MCF 10A (cell line): ENCODE data around the gene PDGFC. TPM values are rescaled to one million over a fixed set of nuclear protein-coding genes. Genes with fewer than 3 reads are reported as not detected.

Source experiments
- BruUV-seq: library from RNA; stranded (reverse); fragments of 400-500 nt; replicated peaks from 2 replicates; lab custom pipeline; 2021; lab: Mats Ljungman, UMichigan
- CTCF ChIA-PET: fragments of 300-600 bp; sonication (Branson Sonifier 250); formaldehyde crosslinking; extraction: SDS; loops from one replicate; lab custom pipeline; 2021; ENCODE audit warnings: antibody characterized with exemption, inconsistent platforms; lab: Yijun Ruan, JAX
- POLR2A ChIA-PET: fragments of 300-600, 350-650 bp; sonication (Branson Sonifier 250); formaldehyde crosslinking; extraction: SDS; loops from one replicate; lab custom pipeline; 2020; ENCODE audit warnings: antibody characterized with exemption, inconsistent platforms; lab: Yijun Ruan, JAX
- DNase-seq: peaks from one replicate; pipeline ENCODE4 v3.0.0-alpha.2; 2018; ENCODE audit not compliant: unreplicated experiment
- H3K27ac Mint-ChIP-seq: one replicate; pipeline ENCODE4 v1.8.0; 2022; ENCODE audit warnings: mild to moderate bottlenecking, low read depth, mixed read lengths; ENCODE audit not compliant: unreplicated experiment
- H3K27me3 Mint-ChIP-seq: one replicate; pipeline ENCODE4 v1.8.0; 2022; ENCODE audit warnings: mixed read lengths; ENCODE audit not compliant: insufficient read depth, unreplicated experiment
- H3K36me3 Mint-ChIP-seq: one replicate; pipeline ENCODE4 v1.8.0; 2022; ENCODE audit warnings: mild to moderate bottlenecking, moderate library complexity, mixed read lengths; ENCODE audit not compliant: insufficient read depth, unreplicated experiment
- H3K4me1 Mint-ChIP-seq: one replicate; pipeline ENCODE4 v1.8.0; 2022; ENCODE audit warnings: mixed read lengths; ENCODE audit not compliant: insufficient read depth, unreplicated experiment
- H3K4me3 Mint-ChIP-seq: one replicate; pipeline ENCODE4 v1.8.0; 2022; ENCODE audit warnings: mild to moderate bottlenecking, moderate library complexity, mixed read lengths; ENCODE audit not compliant: unreplicated experiment
- H3K9me3 Mint-ChIP-seq: one replicate; pipeline ENCODE4 v1.8.0; 2022; ENCODE audit warnings: mixed read lengths; ENCODE audit not compliant: unreplicated experiment
- intact Hi-C: fragments of 100-400 bp; cut with micrococcal nuclease; formaldehyde crosslinking; loops from 2 replicates; pipeline ENCODE4 v1.14.1; 2022
- total RNA-seq: library from RNA; stranded (reverse); gene quantifications from 2 replicates; pipeline ENCODE4 v1.2.3, GENCODE V29; 2022
- TF ChIP-seq, protein P1 (sequence below): fragments of 200-600 bp; IDR thresholded peaks from one replicate; pipeline ENCODE4 v1.8.0; 2022; ENCODE audit warnings: antibody characterized with exemption, mild to moderate bottlenecking; ENCODE audit not compliant: unreplicated experiment

The PDGFC gene
- total RNA-seq, 1 experiment from 2014 or later = 74.8 TPM

DNA sequence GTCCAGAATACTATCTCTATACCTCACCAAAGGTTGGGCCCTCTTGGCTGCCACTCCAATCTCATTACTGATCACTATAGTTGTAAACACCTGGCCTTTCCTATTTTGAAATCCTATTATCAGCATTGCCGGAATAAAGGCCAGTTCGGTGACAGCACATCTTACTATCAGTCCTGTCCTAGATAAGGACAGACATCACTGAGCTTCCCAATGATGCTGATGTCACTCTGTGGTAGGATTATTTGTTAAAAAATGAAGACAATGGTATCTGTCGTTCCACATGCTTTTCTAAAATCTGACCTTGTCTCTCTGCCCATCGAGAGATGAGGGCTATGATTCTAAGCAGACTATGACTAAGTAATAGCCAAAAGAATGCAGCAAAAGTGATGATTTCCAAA lies 260.4 kb downstream of the PDGFC start:
- CTCF ChIA-PET = no interaction called here
- Mint-ChIP-seq H3K4me1 (no peaks in the 10 kb centered on the region), H3K27ac (no peak overlapping the region)

More for the DNA sequence above, 260.4 kb downstream of the PDGFC start:
- intact Hi-C loops = no loop called here
- no peaks in the 10 kb centered on the region for H3K27me3 Mint-ChIP-seq
- no peaks in the 10 kb centered on the region for H3K36me3 Mint-ChIP-seq
- BruUV-seq = no TSS peak
- H3K9me3 Mint-ChIP-seq = no peaks in the 10 kb centered on the region
- no peak for DNase-seq
- no peak overlapping the region for H3K4me3 Mint-ChIP-seq
- POLR2A ChIA-PET = no interaction called here
- TF ChIP-seq, protein P1, sequence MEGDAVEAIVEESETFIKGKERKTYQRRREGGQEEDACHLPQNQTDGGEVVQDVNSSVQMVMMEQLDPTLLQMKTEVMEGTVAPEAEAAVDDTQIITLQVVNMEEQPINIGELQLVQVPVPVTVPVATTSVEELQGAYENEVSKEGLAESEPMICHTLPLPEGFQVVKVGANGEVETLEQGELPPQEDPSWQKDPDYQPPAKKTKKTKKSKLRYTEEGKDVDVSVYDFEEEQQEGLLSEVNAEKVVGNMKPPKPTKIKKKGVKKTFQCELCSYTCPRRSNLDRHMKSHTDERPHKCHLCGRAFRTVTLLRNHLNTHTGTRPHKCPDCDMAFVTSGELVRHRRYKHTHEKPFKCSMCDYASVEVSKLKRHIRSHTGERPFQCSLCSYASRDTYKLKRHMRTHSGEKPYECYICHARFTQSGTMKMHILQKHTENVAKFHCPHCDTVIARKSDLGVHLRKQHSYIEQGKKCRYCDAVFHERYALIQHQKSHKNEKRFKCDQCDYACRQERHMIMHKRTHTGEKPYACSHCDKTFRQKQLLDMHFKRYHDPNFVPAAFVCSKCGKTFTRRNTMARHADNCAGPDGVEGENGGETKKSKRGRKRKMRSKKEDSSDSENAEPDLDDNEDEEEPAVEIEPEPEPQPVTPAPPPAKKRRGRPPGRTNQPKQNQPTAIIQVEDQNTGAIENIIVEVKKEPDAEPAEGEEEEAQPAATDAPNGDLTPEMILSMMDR = no peak

Other genes starting within 250 kb of the PDGFC start
- gene GLRB, start 104.4 kb upstream of the PDGFC start, total RNA-seq = 5.9 and 7.1 TPM in 2 replicates
- gene GRIA2, start 248.9 kb upstream of the PDGFC start, total RNA-seq = not detected in 2 replicates